H9 (cell line): ENCODE data around the gene TMOD4. TPM values are rescaled to one million over a fixed set of nuclear protein-coding genes. Genes with fewer than 3 reads are reported as not detected.

ENCODE experiments used
- DNase-seq: peaks from one replicate; pipeline ENCODE4 v3.0.0-alpha.2; 2017
- H2AFZ ChIP-seq: one replicate; pipeline ENCODE4 v1.6.1; 2013; ENCODE audit warnings: mild to moderate bottlenecking, low read length, control low read depth, moderate library complexity
- H2AK5ac ChIP-seq: 2 replicates; pipeline ENCODE4 v1.6.1; 2013; ENCODE audit warnings: low read length, control low read depth, mixed read lengths; ENCODE audit not compliant: insufficient read length
- H2BK120ac ChIP-seq: one replicate; pipeline ENCODE4 v1.6.1; 2013; ENCODE audit warnings: low read depth, mild to moderate bottlenecking, low read length, control low read depth, inconsistent platforms; ENCODE audit not compliant: poor library complexity, severe bottlenecking
- H2BK12ac ChIP-seq: 2 replicates; pipeline ENCODE4 v1.6.1; 2013; ENCODE audit warnings: low read length, control low read depth, mixed read lengths, low read depth; ENCODE audit not compliant: insufficient read length
- H2BK15ac ChIP-seq: 2 replicates; pipeline ENCODE4 v1.6.1; 2013; ENCODE audit warnings: low read depth, low read length, control low read depth
- H2BK20ac ChIP-seq: one replicate; pipeline ENCODE4 v1.6.1; 2013; ENCODE audit warnings: low read depth, mild to moderate bottlenecking, low read length, control low read depth, inconsistent platforms; ENCODE audit not compliant: poor library complexity, severe bottlenecking
- H2BK5ac ChIP-seq: 2 replicates; pipeline ENCODE4 v1.6.1; 2013; ENCODE audit warnings: low read length, control low read depth, mixed read lengths; ENCODE audit not compliant: insufficient read length
- H3K14ac ChIP-seq: 2 replicates; pipeline ENCODE4 v1.6.1; 2013; ENCODE audit warnings: low read length, control low read depth; ENCODE audit not compliant: insufficient read depth
- H3K18ac ChIP-seq: 2 replicates; pipeline ENCODE4 v1.6.1; 2013; ENCODE audit warnings: low read depth, mild to moderate bottlenecking, mixed read lengths, low read length, control low read depth; ENCODE audit not compliant: insufficient read length
- H3K23ac ChIP-seq: 2 replicates; pipeline ENCODE4 v1.6.1; 2013; ENCODE audit warnings: low read length, control low read depth, mixed read lengths, low read depth; ENCODE audit not compliant: insufficient read length
- H3K23me2 ChIP-seq: 2 replicates; pipeline ENCODE4 v1.6.1; 2013; ENCODE audit warnings: low read depth, mild to moderate bottlenecking, mixed read lengths, low read length, control low read depth; ENCODE audit not compliant: insufficient read length, poor library complexity, severe bottlenecking
- H3K27ac ChIP-seq: 2 replicates; pipeline ENCODE4 v1.5.1; 2013; ENCODE audit warnings: low read length, control low read depth, mixed read lengths, low read depth; ENCODE audit not compliant: insufficient read length
- H3K27me3 ChIP-seq: 2 replicates; pipeline ENCODE4 v1.6.1; 2013; ENCODE audit warnings: low read length, control low read depth, inconsistent platforms; ENCODE audit not compliant: insufficient read depth
- H3K4ac ChIP-seq: 2 replicates; pipeline ENCODE4 v1.6.1; 2013; ENCODE audit warnings: low read depth, mild to moderate bottlenecking, control low read depth, inconsistent platforms, low read length, moderate library complexity
- H3K4me1 ChIP-seq: 2 replicates; pipeline ENCODE4 v1.6.1; 2013; ENCODE audit warnings: low read length, control low read depth, inconsistent platforms; ENCODE audit not compliant: insufficient read depth
- H3K4me2 ChIP-seq: 2 replicates; pipeline ENCODE4 v1.6.1; 2013; ENCODE audit warnings: low read length, control low read depth, mixed read lengths; ENCODE audit not compliant: insufficient read length, insufficient read depth
- H3K56ac ChIP-seq: 2 replicates; pipeline ENCODE4 v1.6.1; 2013; ENCODE audit warnings: low read depth, mild to moderate bottlenecking, mixed read lengths, low read length, control low read depth; ENCODE audit not compliant: insufficient read length
- H3K79me1 ChIP-seq: 2 replicates; pipeline ENCODE4 v1.6.1; 2013; ENCODE audit warnings: low read depth, mild to moderate bottlenecking, moderate library complexity, low read length, control low read depth, inconsistent platforms; ENCODE audit not compliant: insufficient read depth, poor library complexity, severe bottlenecking
- H3K79me2 ChIP-seq: 2 replicates; pipeline ENCODE4 v1.6.1; 2013; ENCODE audit warnings: low read length, control low read depth, inconsistent platforms; ENCODE audit not compliant: insufficient read depth
- H3K9ac ChIP-seq: 2 replicates; pipeline ENCODE4 v1.6.1; 2013; ENCODE audit warnings: low read length, control low read depth, mixed read lengths; ENCODE audit not compliant: insufficient read length; ENCODE audit errors: extremely low read depth
- H3K9me3 ChIP-seq: one replicate; pipeline ENCODE4 v1.6.1; 2013; ENCODE audit warnings: low read depth, low read length, inconsistent platforms; ENCODE audit not compliant: control insufficient read depth
- H3T11ph ChIP-seq: one replicate; pipeline ENCODE4 v1.6.1; 2013; ENCODE audit warnings: mild to moderate bottlenecking, low read length, control low read depth, inconsistent platforms
- H4K20me1 ChIP-seq: one replicate; pipeline ENCODE4 v1.6.1; 2013; ENCODE audit not compliant: control insufficient read depth, insufficient read length, insufficient read depth
- H4K5ac ChIP-seq: 2 replicates; pipeline ENCODE4 v1.6.1; 2013; ENCODE audit warnings: low read depth, mild to moderate bottlenecking, mixed read lengths, low read length, control low read depth; ENCODE audit not compliant: insufficient read length
- H4K8ac ChIP-seq: replicated peaks from 2 replicates; pipeline ENCODE4 v1.6.1; 2013; ENCODE audit warnings: low read length, control low read depth, mixed read lengths, low read depth; ENCODE audit not compliant: insufficient read length
- H4K91ac ChIP-seq: 2 replicates; pipeline ENCODE4 v1.6.1; 2013; ENCODE audit warnings: low read depth, mild to moderate bottlenecking, moderate library complexity, mixed read lengths, low read length, control low read depth; ENCODE audit not compliant: insufficient read length
- H3K27ac Mint-ChIP-seq, 3 experiments: 2 replicates in 2 of 3; 3 replicates in 1 of 3; pipeline ENCODE4 v1.8.0; 2020 to 2021; ENCODE audit warnings: mixed read lengths in 3 of 3, mild to moderate bottlenecking in 1 of 3, moderate library complexity in 1 of 3
- H3K27me3 Mint-ChIP-seq: 2 replicates; pipeline ENCODE4 v1.8.0; 2021; ENCODE audit warnings: low read depth, mild to moderate bottlenecking, moderate library complexity, mixed read lengths
- H3K36me3 Mint-ChIP-seq, 3 experiments: 2 replicates in 2 of 3; 3 replicates in 1 of 3; pipeline ENCODE4 v1.8.0; 2020 to 2021; ENCODE audit warnings: low read depth in 3 of 3, mixed read lengths in 3 of 3; ENCODE audit not compliant: insufficient read depth in 1 of 3
- H3K4me1 Mint-ChIP-seq, 2 experiments: 2 replicates each; pipeline ENCODE4 v1.8.0; 2020; ENCODE audit warnings: mixed read lengths in 2 of 2
- H3K4me3 Mint-ChIP-seq, 2 experiments: 2 replicates in 1 of 2; 3 replicates in 1 of 2; pipeline ENCODE4 v1.8.0; 2020 to 2021; ENCODE audit warnings: mild to moderate bottlenecking in 2 of 2, mixed read lengths in 2 of 2, moderate library complexity in 1 of 2
- H3K9me3 Mint-ChIP-seq, 2 experiments: 2 replicates in 1 of 2; 3 replicates in 1 of 2; pipeline ENCODE4 v1.8.0; 2020; ENCODE audit warnings: mild to moderate bottlenecking in 2 of 2, mixed read lengths in 2 of 2, moderate library complexity in 1 of 2
- CTCF ChIP-seq: fragments of 200-600 bp; sonication (generic); conservative IDR thresholded peaks from 3 replicates; pipeline ENCODE4 v1.8.0; 2021; ENCODE audit warnings: antibody characterized with exemption, mild to moderate bottlenecking
- WGBS: extraction: QIAGEN DNeasy Blood & Tissue Kit; methylation state at CpG from one replicate; pipeline ENCODE4 v1.1.7; 2013; ENCODE audit warnings: missing lambda C conversion rate, low lambda C conversion rate, mixed read lengths; ENCODE audit not compliant: insufficient read length; ENCODE audit errors: extremely low coverage; 5-methylcytosine and 5-hydroxymethylcytosine counted together
- total RNA-seq: library from RNA; stranded (reverse); gene quantifications from 2 replicates; pipeline ENCODE4 v1.2.1, GENCODE V29; 2021

Gene TMOD4
- total RNA-seq, 1 experiment from 2014 or later = 0.42 TPM

DNA sequence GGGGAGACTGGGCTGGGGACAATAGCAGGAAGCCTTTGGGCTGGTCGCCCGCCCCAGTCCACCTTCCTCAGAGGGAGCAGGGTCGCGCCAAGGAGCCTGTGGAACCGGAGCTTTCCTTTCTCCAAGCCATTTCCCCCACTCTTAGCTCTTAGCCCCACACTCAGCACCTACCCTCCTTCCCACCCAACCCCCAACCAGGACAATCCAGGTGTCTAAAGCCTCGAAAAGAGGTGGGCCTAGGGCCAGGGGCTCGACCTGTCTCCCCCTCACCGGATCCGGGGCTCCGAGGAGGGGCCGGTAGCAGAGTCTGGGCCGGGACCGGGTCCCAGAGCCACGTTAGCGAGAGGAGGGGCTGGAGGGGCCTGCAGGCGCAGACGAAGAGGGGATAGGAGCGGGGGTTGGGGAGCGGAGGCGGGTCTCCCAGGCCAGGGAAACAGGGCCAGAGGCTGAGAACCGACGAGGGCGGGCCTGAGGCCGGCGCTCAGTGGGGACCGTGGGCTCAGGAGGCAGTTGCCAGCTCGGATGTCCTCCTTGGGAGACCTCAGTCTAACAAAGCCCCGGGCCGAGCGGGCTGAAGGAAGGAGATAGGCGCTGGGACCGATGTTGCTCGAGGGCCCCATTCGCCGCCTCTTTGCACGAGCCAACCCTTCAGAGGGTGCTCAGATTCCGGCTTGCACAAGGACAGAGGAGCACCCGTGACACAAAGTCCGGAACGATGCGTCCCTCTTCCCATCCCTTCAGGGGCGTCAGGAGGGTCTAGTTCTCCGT lies 30.3 kb downstream of the TMOD4 start:
- Histone ChIP-seq H2BK15ac (no peak overlapping the region), H3K23ac (no peak overlapping the region), H3K79me2 (no peaks in the 10 kb centered on the region), H3K23me2 (peaks cover 24% of the 10 kb centered on the region), H3K9ac (peak overlapping the region; percentile 51), H3K79me1 (no peaks in the 10 kb centered on the region), H4K91ac (no peak overlapping the region), H3K14ac (0 out of 2 replicates have a peak overlapping the region, but pooled peaks have one; percentile 8), H3T11ph (no peak overlapping the region), H3K4ac (no peak overlapping the region), H3K9me3 (no peaks in the 10 kb centered on the region), H2BK20ac (no peak overlapping the region), H2BK12ac (no peak overlapping the region), H4K20me1 (peaks cover 4% of the 10 kb centered on the region), H3K4me1 (peaks cover 22% of the 10 kb centered on the region; the same call in 1 of the 2 replicates), H2BK5ac (no peak overlapping the region), H3K27ac (no peak overlapping the region), H2BK120ac (no peak overlapping the region), H3K18ac (no peak overlapping the region), H4K8ac (no peak overlapping the region), H3K27me3 (no peaks in the 10 kb centered on the region; the same call in 1 of the 2 replicates), H2AFZ (no peak overlapping the region), H4K5ac (no peak overlapping the region), H3K56ac (no peak overlapping the region), H3K4me2 (peak overlapping the region; percentile 90), H2AK5ac (no peak overlapping the region)
- H3K4me3 Mint-ChIP-seq = peak overlapping the region; percentile 85 to 86
- TF ChIP-seq CTCF = no peak
- DNase-seq = no peak
- H3K36me3 Mint-ChIP-seq = peaks cover 0 to 2% (median 0%) of the 10 kb centered on the region in 3 experiments; a peak in 1 of 7 replicates
- H3K9me3 Mint-ChIP-seq = no peaks in the 10 kb centered on the region
- H3K27ac Mint-ChIP-seq = peak overlapping the region in 1 of 3 experiments; percentile 50; a peak in 1 of 7 replicates
- WGBS = no CpG with 5 or more reads among the region's 43 CpGs
- peaks cover 34 to 43% of the 10 kb centered on the region in 2 experiments for H3K4me1 Mint-ChIP-seq
- H3K27me3 Mint-ChIP-seq = peaks cover 31% of the 10 kb centered on the region
